A549 (cell line): ENCODE measurements around the gene ACOD1. TPM values are rescaled to one million over a fixed set of nuclear protein-coding genes. Genes with fewer than 3 reads are reported as not detected.

Source experiments
- ATAC-seq, 2 experiments: fragments of 200-7000 bp in 1 of 2; fragments of >200 bp in 1 of 2; cut with Nextera tagmentation in 1 of 2; cut with Tn5 transposase in 1 of 2; 3 replicates each; pipeline versions ENCODE4 v1.8.0 to v1.9.1; 2018 to 2020; ENCODE audit warnings: mild to moderate bottlenecking in 1 of 2, moderate library complexity in 1 of 2
- CTCF ChIA-PET: fragments of 300-600 bp; sonication (Branson Sonifier 250); formaldehyde crosslinking; extraction: SDS; loops from one replicate; lab custom pipeline; 2021; ENCODE audit warnings: antibody characterized with exemption, inconsistent platforms; lab: Yijun Ruan, JAX
- POLR2A ChIA-PET: fragments of 350-600 bp; formaldehyde crosslinking; extraction: SDS; loops from one replicate; lab custom pipeline; 2021; ENCODE audit warnings: antibody characterized with exemption, inconsistent platforms; lab: Yijun Ruan, JAX
- DNase-seq, 2 experiments: peaks; one replicate each; pipeline versions ENCODE4 v3.0.0 to v3.0.0-alpha.2; 2011 to 2016; ENCODE audit warnings: low read depth in 1 of 2, low spot score in 1 of 2
- FAIRE-seq: peaks from 2 replicates; lab custom pipeline; 2011; peaks lifted over from hg19 to GRCh38; lab: Jason Lieb, UNC
- H3K27ac ChIP-seq, 2 experiments: fragments of >200 bp; sonication (Bioruptor Twin); formaldehyde crosslinking; 3 replicates each; pipeline ENCODE4 v1.5.1; 2016 to 2017
- H3K4me1 ChIP-seq: fragments of >200 bp; sonication (Bioruptor Twin); formaldehyde crosslinking; 3 replicates; pipeline ENCODE4 v1.6.1; 2016
- H3K4me2 ChIP-seq: fragments of >200 bp; sonication (Bioruptor Twin); formaldehyde crosslinking; 3 replicates; pipeline ENCODE4 v1.6.1; 2016
- H3K4me3 ChIP-seq: fragments of >200 bp; sonication (Bioruptor Twin); formaldehyde crosslinking; 3 replicates; pipeline ENCODE4 v1.5.1; 2016
- H3K9me3 ChIP-seq: fragments of >200 bp; sonication (Bioruptor Twin); formaldehyde crosslinking; 3 replicates; pipeline ENCODE4 v1.6.1; 2016
- ATOH8 ChIP-seq: fragments of 250-450 bp; sonication (Bioruptor Pico); IDR thresholded peaks from 2 replicates; pipeline ENCODE4 v1.5.0; 2020; ENCODE audit warnings: low read depth, mild to moderate bottlenecking, moderate library complexity
- CBX8 ChIP-seq: fragments of 200-600 bp; sonication (generic); IDR thresholded peaks from 2 replicates; pipeline ENCODE4 v1.6.1; 2016
- CEBPB ChIP-seq, 2 experiments: fragments of >200 bp in 1 of 2; sonication (Bioruptor Twin) in 1 of 2; formaldehyde crosslinking in 1 of 2; IDR thresholded peaks; 2 replicates each; pipeline ENCODE4 v1.6.1; 2012 to 2016
- CHD4 ChIP-seq: fragments of 200-600 bp; sonication (generic); IDR thresholded peaks from 2 replicates; pipeline ENCODE4 v1.6.1; 2016; ENCODE audit warnings: antibody characterized with exemption, mild to moderate bottlenecking, borderline replicate concordance
- EHF ChIP-seq: fragments of 250-450 bp; sonication (Bioruptor Pico); IDR thresholded peaks from 2 replicates; pipeline ENCODE4 v1.5.0; 2020; ENCODE audit warnings: mild to moderate bottlenecking
- ESRRA ChIP-seq: fragments of 150-350 bp; IDR thresholded peaks from 2 replicates; pipeline ENCODE4 v1.6.1; 2014; ENCODE audit warnings: mild to moderate bottlenecking, low read length, borderline replicate concordance
- FOSL2 ChIP-seq, 2 experiments: fragments of 450-650 bp in 1 of 2; fragments of >200 bp in 1 of 2; sonication (Bioruptor Twin) in 1 of 2; formaldehyde crosslinking; IDR thresholded peaks; 2 replicates each; pipeline versions ENCODE4 v1.5.0 to v1.6.1; 2016 to 2020; ENCODE audit warnings: mild to moderate bottlenecking in 1 of 2, moderate library complexity in 1 of 2
- GATA3 ChIP-seq: IDR thresholded peaks from 2 replicates; pipeline ENCODE4 v1.6.1; 2012; ENCODE audit warnings: borderline replicate concordance
- HDAC2 ChIP-seq: fragments of 200-600 bp; sonication (generic); IDR thresholded peaks from 2 replicates; pipeline ENCODE4 v1.6.1; 2016
- JUN ChIP-seq, 2 experiments: fragments of >200 bp; sonication (Bioruptor Twin); formaldehyde crosslinking; IDR thresholded peaks; 2 replicates in 1 of 2; 3 replicates in 1 of 2; pipeline ENCODE4 v1.6.1; 2016 to 2017
- JUNB ChIP-seq: fragments of >200 bp; sonication (Bioruptor Twin); formaldehyde crosslinking; IDR thresholded peaks from 2 replicates; pipeline ENCODE4 v1.6.1; 2016
- KDM1A ChIP-seq: fragments of 200-600 bp; sonication (generic); IDR thresholded peaks from 2 replicates; pipeline ENCODE4 v1.6.1; 2016; ENCODE audit warnings: low read depth, mild to moderate bottlenecking
- NFE2L2 ChIP-seq: fragments of 150-350 bp; conservative IDR thresholded peaks from 2 replicates; pipeline ENCODE4 v1.6.1; 2014; ENCODE audit warnings: low read length
- NPAS2 ChIP-seq: fragments of 250-450 bp; sonication (Bioruptor Pico); IDR thresholded peaks from 2 replicates; pipeline ENCODE4 v1.8.0; 2022; ENCODE audit warnings: mild to moderate bottlenecking, moderate library complexity, borderline replicate concordance
- NR3C1 ChIP-seq: fragments of >200 bp; sonication (Bioruptor Twin); formaldehyde crosslinking; IDR thresholded peaks from 3 replicates; pipeline ENCODE4 v1.6.1; 2017
- RAD21 ChIP-seq, 2 experiments: fragments of >200 bp in 1 of 2; sonication (Bioruptor Twin) in 1 of 2; formaldehyde crosslinking in 1 of 2; IDR thresholded peaks in 1 of 2; conservative IDR thresholded peaks in 1 of 2; 2 replicates in 1 of 2; 3 replicates in 1 of 2; pipeline ENCODE4 v1.6.1; 2012 to 2018; ENCODE audit warnings: inconsistent platforms in 1 of 2
- RCOR1 ChIP-seq: fragments of 150-350 bp; IDR thresholded peaks from 2 replicates; pipeline ENCODE4 v1.6.1; 2014; ENCODE audit warnings: antibody characterized with exemption, low read length, low read depth
- RFX5 ChIP-seq: fragments of 450-650 bp; IDR thresholded peaks from 2 replicates; pipeline ENCODE4 v1.7.1; 2014; ENCODE audit warnings: antibody characterized with exemption, mild to moderate bottlenecking, moderate library complexity
- RNF2 ChIP-seq: fragments of 200-600 bp; sonication (generic); IDR thresholded peaks from 2 replicates; pipeline ENCODE4 v1.6.1; 2016; ENCODE audit warnings: low read depth, mild to moderate bottlenecking, antibody characterized with exemption, moderate library complexity, borderline replicate concordance
- SMC3 ChIP-seq: fragments of >200 bp; sonication (Bioruptor Twin); formaldehyde crosslinking; IDR thresholded peaks from 3 replicates; pipeline ENCODE4 v1.6.1; 2018; ENCODE audit warnings: inconsistent platforms
- TFCP2L1 ChIP-seq: fragments of 250-450 bp; sonication (Bioruptor Pico); IDR thresholded peaks from 2 replicates; pipeline ENCODE4 v1.5.0; 2021; ENCODE audit warnings: mild to moderate bottlenecking
- ZNF302 ChIP-seq: fragments of 250-450 bp; sonication (Bioruptor Pico); IDR thresholded peaks from 2 replicates; pipeline ENCODE4 v1.9.0; 2021; ENCODE audit warnings: inconsistent platforms, mild to moderate bottlenecking, moderate library complexity
- WGBS: methylation state at CpG from one replicate; pipeline ENCODE4 v1.1.6; 2017; ENCODE audit errors: missing lambda C conversion rate; 5-methylcytosine and 5-hydroxymethylcytosine counted together
- polyA plus RNA-seq, 4 experiments: library from polyadenylated mRNA; depleted of rRNA in 3 of 4; stranded (reverse); fragments of >200 nt; fragmentation: RNase III in 1 of 4; extraction: RNeasy Plus Mini Kit Qiagen cat#74134 plus additional on column Dnase treatment in 1 of 4; gene quantifications; 2 replicates in 3 of 4; 3 replicates in 1 of 4; pipeline ENCODE4 v1.2.3, GENCODE V29; 2011 to 2017
- TF ChIP-seq, protein P1 (sequence below): IDR thresholded peaks from 2 replicates; pipeline ENCODE4 v1.6.1; 2012; ENCODE audit warnings: low read depth, borderline replicate concordance
- TF ChIP-seq, protein P2 (sequence below): fragments of 150-350 bp; IDR thresholded peaks from 2 replicates; pipeline ENCODE4 v1.6.1; 2014; ENCODE audit warnings: low read depth, mild to moderate bottlenecking, low read length
- TF ChIP-seq, protein P3 (sequence below): fragments of 200-600 bp; sonication (generic); IDR thresholded peaks from 2 replicates; pipeline ENCODE4 v1.6.1; 2016; ENCODE audit warnings: antibody characterized with exemption, mild to moderate bottlenecking, moderate library complexity
- TF ChIP-seq, protein P4 (sequence below): fragments of >200 bp; sonication (Bioruptor Twin); formaldehyde crosslinking; IDR thresholded peaks from 3 replicates; pipeline ENCODE4 v1.6.1; 2016

The ACOD1 gene
- polyA plus RNA-seq, 2 of the 4 experiments (the other 2 are of a cell fraction): not detected

- no peak overlapping the region for H3K4me3 ChIP-seq
- no peaks in the 10 kb centered on the region for H3K4me1 ChIP-seq
- TF ChIP-seq NPAS2 (no peak), GATA3 (no peak), ZNF302 (CRISPR knock-in tag) (no peak), CBX8 (no peak), HDAC2 (no peak), RNF2 (no peak), FOSL2 (IDR thresholded peaks at IDR 0.05) (no peak), FOSL2 (CRISPR knock-in tag; IDR thresholded peaks at IDR 0.05) (no peak), ESRRA (no peak), JUNB (no peak), RAD21 (conservative IDR thresholded peaks at IDR 0.05 in 1 of 2, IDR thresholded peaks at IDR 0.05 in 1 of 2) (no peak), JUN (IDR thresholded peaks at IDR 0.05) (no peak)
- TF ChIP-seq, protein P1, sequence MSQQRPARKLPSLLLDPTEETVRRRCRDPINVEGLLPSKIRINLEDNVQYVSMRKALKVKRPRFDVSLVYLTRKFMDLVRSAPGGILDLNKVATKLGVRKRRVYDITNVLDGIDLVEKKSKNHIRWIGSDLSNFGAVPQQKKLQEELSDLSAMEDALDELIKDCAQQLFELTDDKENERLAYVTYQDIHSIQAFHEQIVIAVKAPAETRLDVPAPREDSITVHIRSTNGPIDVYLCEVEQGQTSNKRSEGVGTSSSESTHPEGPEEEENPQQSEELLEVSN: no peak
- TF ChIP-seq, protein P2, sequence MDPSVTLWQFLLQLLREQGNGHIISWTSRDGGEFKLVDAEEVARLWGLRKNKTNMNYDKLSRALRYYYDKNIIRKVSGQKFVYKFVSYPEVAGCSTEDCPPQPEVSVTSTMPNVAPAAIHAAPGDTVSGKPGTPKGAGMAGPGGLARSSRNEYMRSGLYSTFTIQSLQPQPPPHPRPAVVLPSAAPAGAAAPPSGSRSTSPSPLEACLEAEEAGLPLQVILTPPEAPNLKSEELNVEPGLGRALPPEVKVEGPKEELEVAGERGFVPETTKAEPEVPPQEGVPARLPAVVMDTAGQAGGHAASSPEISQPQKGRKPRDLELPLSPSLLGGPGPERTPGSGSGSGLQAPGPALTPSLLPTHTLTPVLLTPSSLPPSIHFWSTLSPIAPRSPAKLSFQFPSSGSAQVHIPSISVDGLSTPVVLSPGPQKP: no peak
- FAIRE-seq (no peak), DNase-seq (no peak), ATAC-seq (no peak)
- no peak overlapping the region for H3K4me2 ChIP-seq
- POLR2A ChIA-PET: no interaction called here
- no peak overlapping the region for H3K27ac ChIP-seq
- 60% methylated on average over 6 of the region's 6 CpGs for WGBS
- no peaks in the 10 kb centered on the region for H3K9me3 ChIP-seq
- CTCF ChIA-PET: no interaction called here
Observed at GRCh38 chr13:76973920-76974617, 25.8 kb downstream of the ACOD1 start.

DNA sequence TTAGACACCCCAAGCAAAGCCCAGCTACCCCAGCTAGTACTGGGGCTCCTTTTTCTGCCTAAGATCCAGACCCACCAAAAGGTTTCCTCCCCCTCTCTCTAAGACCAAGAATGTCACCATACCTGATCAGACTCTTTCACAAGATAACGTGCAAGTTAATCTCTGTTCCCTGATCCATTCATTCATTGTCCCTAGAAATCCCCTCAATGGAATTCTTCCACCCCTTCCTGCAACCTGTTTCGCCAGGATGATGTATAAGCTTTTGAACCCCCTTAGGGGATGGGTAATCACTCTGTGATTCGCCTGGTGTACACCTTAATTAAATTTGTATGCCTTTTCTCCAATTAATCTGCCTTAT, 26.3 kb downstream of the ACOD1 start:
- Histone ChIP-seq H3K27ac (no peak overlapping the region), H3K4me3 (no peak overlapping the region), H3K4me1 (no peaks in the 10 kb centered on the region), H3K4me2 (no peak overlapping the region), H3K9me3 (no peaks in the 10 kb centered on the region)
- ATAC-seq (no peak), FAIRE-seq (no peak), DNase-seq (no peak)
- whole genome bisulfite sequencing: 16% methylated on average over 3 of the region's 3 CpGs
- CTCF ChIA-PET: no interaction called here
- TF ChIP-seq RCOR1 (no peak), SMC3 (no peak), JUNB (no peak), ESRRA (no peak), RFX5 (no peak), ATOH8 (no peak), ZNF302 (CRISPR knock-in tag) (no peak), EHF (no peak), NR3C1 (no peak), RNF2 (no peak), CHD4 (no peak), NPAS2 (no peak), TFCP2L1 (CRISPR knock-in tag) (no peak), NFE2L2 (no peak), CEBPB (IDR thresholded peaks at IDR 0.05) (no peak), KDM1A (no peak), FOSL2 (IDR thresholded peaks at IDR 0.05) (no peak), FOSL2 (CRISPR knock-in tag; IDR thresholded peaks at IDR 0.05) (no peak)
- TF ChIP-seq, protein P3, sequence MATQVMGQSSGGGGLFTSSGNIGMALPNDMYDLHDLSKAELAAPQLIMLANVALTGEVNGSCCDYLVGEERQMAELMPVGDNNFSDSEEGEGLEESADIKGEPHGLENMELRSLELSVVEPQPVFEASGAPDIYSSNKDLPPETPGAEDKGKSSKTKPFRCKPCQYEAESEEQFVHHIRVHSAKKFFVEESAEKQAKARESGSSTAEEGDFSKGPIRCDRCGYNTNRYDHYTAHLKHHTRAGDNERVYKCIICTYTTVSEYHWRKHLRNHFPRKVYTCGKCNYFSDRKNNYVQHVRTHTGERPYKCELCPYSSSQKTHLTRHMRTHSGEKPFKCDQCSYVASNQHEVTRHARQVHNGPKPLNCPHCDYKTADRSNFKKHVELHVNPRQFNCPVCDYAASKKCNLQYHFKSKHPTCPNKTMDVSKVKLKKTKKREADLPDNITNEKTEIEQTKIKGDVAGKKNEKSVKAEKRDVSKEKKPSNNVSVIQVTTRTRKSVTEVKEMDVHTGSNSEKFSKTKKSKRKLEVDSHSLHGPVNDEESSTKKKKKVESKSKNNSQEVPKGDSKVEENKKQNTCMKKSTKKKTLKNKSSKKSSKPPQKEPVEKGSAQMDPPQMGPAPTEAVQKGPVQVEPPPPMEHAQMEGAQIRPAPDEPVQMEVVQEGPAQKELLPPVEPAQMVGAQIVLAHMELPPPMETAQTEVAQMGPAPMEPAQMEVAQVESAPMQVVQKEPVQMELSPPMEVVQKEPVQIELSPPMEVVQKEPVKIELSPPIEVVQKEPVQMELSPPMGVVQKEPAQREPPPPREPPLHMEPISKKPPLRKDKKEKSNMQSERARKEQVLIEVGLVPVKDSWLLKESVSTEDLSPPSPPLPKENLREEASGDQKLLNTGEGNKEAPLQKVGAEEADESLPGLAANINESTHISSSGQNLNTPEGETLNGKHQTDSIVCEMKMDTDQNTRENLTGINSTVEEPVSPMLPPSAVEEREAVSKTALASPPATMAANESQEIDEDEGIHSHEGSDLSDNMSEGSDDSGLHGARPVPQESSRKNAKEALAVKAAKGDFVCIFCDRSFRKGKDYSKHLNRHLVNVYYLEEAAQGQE: no peak
- TF ChIP-seq, protein P2: no peak
- TF ChIP-seq, protein P4, sequence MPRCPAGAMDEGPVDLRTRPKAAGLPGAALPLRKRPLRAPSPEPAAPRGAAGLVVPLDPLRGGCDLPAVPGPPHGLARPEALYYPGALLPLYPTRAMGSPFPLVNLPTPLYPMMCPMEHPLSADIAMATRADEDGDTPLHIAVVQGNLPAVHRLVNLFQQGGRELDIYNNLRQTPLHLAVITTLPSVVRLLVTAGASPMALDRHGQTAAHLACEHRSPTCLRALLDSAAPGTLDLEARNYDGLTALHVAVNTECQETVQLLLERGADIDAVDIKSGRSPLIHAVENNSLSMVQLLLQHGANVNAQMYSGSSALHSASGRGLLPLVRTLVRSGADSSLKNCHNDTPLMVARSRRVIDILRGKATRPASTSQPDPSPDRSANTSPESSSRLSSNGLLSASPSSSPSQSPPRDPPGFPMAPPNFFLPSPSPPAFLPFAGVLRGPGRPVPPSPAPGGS: no peak
- POLR2A ChIA-PET: no interaction called here
